HG03025 (cell line): ENCODE measurements around the gene FHIT.

Experiments used
- ATAC-seq: cut with Tn5 transposase; IDR thresholded peaks from one replicate; pipeline ENCODE4 v1.9.1; 2021; ENCODE audit warnings: mild to moderate bottlenecking, moderate library complexity; ENCODE audit not compliant: unreplicated experiment, low FRiP score

Gene FHIT

DNA sequence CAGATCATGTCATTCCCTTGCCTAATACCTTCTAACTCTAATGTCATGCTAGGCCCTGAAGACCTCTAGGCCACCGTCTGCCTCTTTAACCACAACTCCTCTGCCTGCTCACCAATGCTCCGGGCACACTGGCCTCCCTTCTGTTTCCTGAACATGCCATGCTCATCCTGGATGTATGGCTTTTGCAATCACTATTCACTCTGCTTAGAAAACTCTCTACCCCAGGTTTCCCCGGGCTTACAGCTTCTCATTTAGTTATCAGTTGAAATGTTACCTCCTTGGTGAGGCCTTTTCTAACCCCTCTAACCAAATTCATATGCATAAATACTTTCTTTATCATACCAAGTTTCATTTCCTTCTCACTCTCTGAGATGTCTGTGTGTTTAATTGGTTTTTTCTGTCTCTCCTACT lies 1473.6 kb downstream of the FHIT start:
- no peak for ATAC-seq

GRCh38 chr3:59777066-59777465 lies 1474.2 kb downstream of the FHIT start:
- no peak for ATAC-seq

DNA sequence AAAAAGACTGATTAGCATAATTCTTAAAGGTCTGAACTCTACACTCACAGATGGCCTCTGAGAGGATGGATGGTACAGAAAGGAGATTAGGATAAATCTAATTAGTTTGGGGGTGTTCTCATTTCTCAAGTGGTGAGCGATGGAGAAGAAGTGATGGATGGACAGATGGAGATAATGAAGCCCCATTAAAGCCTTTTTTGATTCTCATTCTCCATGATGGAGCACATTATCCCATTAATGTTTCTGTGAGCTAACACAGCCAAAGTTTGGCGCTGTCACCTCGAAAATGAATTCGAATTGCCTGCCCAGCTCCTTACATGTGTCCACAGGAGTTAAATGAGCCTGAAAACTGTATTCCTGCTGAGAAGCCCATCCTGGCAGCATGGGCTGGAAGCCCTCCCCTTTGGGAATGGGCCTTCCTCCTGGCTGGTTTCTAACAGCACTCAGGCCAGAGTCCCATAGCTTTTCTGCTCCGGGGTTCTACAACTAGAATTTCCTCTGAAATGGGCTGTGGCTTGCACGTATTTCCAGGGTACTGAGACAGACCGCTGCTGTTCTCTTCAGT lies 1475.4 kb downstream of the FHIT start:
- no peak for ATAC-seq

DNA sequence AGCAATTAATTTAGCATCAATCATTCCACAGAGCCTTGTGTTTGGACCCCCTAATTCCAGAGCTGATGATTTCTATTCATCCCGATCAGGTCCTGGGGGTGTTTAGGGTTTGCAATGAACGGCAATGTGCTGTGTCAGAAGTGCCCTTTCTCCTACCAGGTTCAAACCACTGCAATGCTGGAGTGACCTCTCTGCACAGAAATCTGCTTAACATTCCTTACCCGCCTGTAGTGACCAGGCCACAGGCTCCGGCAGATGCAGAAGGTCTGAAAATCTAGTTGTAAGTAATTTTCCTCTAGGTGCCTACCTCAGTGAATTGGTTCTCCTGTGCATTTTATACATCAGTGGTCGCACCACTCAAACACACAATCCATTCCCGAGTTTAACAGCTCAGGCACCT lies 1476.1 kb downstream of the FHIT start:
- no peak for ATAC-seq

- no peak for ATAC-seq
These were observed 1476.6 kb downstream of the FHIT start for GRCh38 chr3:59774634-59775033.

- ATAC-seq: no peak
These were observed 1477.3 kb downstream of the FHIT start for GRCh38 chr3:59774000-59774399.

DNA sequence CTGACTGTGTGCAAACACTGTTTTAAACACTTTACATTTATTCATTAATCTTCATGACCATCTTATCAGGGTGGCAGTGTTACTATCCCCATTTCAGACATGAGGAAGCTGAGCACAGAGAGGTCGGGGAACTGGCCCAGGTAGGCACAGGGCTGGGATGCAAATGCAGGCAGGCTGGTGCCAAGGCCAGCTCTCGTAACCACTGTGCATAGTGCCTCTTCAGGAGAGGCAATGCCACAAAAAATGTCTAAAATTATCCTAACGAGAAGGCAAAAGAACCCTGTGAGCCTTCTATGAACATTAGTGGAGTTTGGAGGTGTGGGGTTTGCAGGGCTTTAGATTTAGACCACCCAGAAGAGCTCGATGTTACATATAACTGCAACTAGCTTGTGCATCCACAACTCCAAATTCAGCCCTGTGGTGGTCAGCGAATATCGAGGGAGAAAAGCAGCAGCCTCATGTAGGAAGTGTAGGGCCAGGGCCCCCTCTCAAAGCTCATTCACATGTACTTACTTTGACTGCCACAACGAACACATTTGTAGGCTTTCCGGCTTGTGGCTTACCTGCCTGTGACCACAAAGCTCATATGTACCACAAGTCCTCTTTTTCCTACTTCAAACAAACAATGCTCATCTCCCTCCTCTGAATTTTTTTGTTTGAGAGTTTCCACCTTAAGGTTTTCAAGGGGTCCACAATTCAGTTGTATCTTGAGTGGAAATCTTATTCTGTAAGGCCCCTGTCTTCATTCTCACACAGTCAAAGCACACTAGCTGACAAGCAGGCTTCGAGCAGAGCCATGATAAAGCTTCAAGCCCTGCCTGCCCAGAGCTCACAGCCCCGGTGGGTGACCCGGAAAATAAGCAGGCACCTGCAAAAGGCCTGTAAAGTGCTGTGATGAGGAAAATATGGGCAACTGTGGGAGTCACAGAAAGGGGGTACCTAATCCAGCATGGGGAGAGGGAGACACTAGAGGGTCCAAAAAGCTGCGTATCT lies 1478.5 kb downstream of the FHIT start:
- no peak for ATAC-seq

DNA sequence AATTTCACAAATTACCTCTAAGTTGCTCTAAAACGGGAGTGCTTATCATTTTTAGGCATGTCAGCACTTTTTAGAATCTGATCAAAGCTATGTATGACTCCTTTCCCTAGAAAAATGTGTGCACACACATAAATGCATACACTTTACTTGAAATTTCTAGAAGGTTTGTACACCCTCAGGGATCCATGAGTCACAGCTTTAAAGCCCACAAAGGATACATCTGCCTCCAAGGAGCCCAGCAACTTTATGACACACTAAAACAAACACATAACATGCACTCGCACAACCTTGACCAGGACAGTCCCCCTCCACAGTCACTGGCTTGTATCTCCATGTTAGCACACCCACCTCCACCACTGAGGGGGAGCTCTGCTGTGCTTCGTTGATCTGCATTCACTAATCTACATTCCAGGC lies 1479.5 kb downstream of the FHIT start:
- ATAC-seq: no peak

DNA sequence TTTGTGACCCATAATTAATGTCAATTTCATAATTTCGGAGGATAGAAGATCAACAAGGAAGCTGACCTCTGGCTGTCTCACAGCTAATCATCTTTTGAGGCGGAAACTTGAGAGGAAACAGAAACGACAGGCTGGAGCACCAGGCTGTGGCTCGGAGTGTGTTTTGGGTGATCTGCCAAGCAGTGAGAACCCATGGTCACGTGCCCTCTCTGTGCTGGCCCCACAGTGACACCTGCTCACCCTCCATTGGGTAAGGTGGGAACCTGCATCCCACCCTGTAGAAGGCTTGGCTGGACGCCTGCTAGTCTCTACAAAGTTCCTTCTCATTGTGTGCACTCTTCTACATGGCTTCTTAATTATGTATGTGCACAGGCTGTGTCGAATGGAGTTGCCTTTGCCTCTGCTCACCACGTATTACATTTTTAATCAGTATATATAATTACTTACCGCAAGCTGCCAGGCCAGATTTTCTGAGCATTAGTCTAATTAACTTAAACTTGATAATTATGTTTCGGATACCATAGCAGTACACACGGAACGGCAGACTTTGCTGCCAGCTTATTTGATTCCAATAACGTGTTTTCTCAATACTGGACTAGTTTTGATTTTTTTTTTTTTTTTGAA lies 1482.0 kb downstream of the FHIT start:
- ATAC-seq: no peak

DNA sequence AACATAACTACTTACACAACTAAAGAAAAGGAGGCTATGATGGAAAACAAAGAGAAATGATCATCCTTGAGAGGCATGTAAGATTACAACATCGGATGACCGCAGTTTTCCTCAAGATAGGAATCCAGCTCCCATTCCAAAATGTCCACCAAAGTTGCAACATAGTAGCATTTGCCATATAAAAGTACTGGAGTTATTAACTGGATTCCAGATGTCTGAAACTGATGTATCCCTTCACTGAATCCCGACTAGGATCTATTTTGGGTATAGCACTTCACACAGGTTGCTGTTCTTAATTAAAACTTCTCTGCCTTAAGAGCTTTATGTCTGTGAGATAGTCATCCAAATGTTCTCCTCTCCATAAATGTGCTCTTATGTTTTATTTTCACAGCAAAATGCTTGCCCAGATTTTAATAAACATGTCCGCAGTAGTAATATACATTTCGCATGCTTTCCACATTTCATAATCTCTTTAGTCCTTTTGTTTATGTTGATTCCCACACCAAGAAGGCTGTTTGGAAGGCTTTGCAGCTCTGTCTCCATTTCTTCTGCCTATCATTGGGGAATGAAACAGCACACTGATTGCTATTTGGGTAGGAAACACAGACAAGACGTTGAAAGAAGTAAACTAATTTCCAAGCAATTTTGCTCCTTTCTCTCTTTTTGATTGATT lies 1484.9 kb downstream of the FHIT start:
- no peak for ATAC-seq

DNA sequence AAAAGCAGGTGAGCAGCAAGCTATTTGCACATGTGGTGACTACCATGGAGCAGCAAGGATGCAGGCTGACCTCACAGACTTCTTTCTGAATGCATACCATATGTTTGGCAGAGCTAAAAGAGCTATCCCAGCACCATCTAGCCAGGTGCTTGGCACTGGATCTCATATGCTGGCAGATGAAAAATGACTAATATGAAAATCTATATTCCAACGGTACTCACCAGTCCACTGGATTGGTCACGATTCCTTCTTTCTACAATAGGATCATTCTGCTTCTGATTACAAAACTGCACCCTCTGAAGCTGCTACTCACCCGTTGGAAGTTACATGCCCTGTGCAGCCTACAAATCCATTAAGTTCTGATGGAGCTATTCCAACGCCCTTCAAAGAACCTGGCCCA lies 1487.1 kb downstream of the FHIT start:
- ATAC-seq: no peak

- ATAC-seq: no peak
These were observed 1488.3 kb downstream of the FHIT start for GRCh38 chr3:59762941-59763340.

GRCh38 chr3:59759298-59760031 lies 1491.8 kb downstream of the FHIT start:
- no peak for ATAC-seq

DNA sequence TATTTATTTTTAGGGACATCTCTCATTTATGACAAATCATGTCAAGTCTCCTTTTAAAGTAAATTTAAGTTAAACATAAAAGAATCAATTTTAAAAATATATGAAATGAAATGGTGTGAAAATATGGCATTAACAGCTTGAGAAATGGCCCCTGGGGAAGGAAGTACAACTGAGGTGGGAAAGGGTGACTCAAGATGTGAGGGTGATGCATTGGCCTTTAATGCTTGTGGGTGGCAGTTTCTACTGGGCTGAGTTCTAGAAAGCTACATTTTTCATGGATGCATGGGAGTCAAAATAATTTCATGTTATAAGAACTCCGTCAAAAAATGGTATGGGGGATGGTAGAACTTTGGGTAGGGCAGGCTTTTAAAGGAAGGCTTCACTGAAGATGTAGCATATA lies 1492.6 kb downstream of the FHIT start:
- ATAC-seq: no peak

GRCh38 chr3:59756934-59757333 lies 1494.3 kb downstream of the FHIT start:
- ATAC-seq: no peak

DNA sequence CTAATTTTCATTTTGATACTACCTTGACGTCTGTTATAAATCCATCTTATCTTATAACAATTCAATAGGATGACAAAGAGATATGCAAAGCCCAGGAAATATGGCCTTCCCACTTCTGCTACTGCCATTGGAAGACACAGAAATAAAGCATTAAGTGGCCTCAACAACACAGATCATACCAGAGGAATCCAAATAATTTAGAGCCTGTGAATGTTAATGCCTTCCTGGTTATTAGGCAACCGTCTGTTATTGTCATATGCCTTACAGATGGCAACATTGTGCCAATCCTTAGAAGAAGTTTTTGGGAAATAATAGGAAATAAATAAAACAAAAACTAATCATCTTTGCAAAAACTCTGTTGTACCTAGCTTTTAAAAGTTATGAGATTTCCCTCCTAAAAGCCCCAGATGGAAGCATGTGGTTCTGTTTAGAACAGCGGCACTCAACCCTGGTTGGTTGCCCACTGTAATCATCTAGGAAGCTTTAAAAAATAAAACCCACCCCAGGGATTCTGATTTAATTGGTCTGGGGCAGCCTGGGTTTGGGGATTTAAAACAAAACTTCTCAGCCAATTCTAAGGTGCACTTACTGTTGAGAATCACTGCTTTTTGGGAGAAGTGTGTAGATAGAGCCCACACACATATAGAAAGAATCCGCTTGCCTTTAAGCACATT lies 1496.7 kb downstream of the FHIT start:
- no peak for ATAC-seq

GRCh38 chr3:59753808-59754450 lies 1497.3 kb downstream of the FHIT start:
- ATAC-seq: no peak

DNA sequence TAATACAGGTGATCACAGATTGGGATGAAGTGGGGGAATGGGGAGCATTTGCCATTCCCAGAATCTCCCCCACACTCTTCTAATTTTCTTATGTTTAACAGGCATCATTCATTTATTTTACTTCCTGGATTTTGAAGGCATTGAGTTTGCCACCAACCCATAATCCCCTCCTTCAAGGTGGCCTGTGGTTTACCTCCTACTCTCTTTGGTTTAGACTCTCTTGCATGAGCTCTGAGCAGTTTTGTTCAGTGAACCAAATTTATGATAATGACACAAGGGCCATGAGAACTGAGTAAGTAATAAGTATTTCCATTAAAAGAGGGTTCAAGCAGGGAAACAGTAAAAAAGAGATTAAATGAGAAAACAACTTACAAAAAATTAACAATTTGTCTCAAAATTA lies 1498.3 kb downstream of the FHIT start:
- ATAC-seq: no peak

DNA sequence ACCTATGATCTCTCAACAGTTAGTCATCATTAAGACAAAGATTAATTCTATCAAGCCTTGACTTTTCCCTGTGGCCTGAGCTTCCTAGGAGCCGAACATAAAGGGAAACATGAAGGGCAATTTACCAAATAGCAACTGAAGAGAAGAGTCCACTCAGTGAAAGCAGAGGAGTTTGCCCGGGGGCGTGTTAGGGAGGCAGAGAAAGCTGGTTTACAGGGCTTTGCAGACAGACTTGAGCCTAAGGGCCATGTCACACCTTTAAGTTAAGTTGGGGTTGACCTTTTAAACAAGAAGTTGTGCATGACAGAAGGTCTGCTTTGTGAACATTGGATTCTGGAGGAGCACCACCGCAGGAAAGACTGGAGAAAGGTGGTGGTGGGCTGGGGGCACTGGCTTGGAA lies 1499.6 kb downstream of the FHIT start:
- ATAC-seq: no peak
